K562 (cell line): ENCODE data around the gene HOXC10. TPM values are rescaled to one million over a fixed set of nuclear protein-coding genes. Genes with fewer than 3 reads are reported as not detected.

Experiments
- EP300 ChIP-seq: IDR thresholded peaks from 2 replicates; pipeline ENCODE4 v1.6.1; 2012; ENCODE audit warnings: low read length, improper control_type of control experiment
- HIVEP1 ChIP-seq: fragments of 250-450 bp; sonication (Bioruptor Pico); IDR thresholded peaks from 2 replicates; pipeline ENCODE4 v1.4.0; 2020; ENCODE audit warnings: mild to moderate bottlenecking
- JUN ChIP-seq, 2 experiments: sonication (generic) in 1 of 2; formaldehyde crosslinking in 1 of 2; IDR thresholded peaks; 2 replicates each; pipeline versions ENCODE4 v1.6.1 to v1.8.0; 2012 to 2022; ENCODE audit warnings: borderline replicate concordance in 2 of 2, mild to moderate bottlenecking in 2 of 2, improper control_type of control experiment in 1 of 2, low read depth in 1 of 2, low read length in 1 of 2, missing genetic modification reagents in 1 of 2
- JUND ChIP-seq, 2 experiments: IDR thresholded peaks; 2 replicates in 1 of 2; 3 replicates in 1 of 2; pipeline ENCODE4 v1.6.1; 2011; ENCODE audit warnings: borderline replicate concordance in 2 of 2, low read depth in 2 of 2, low read length in 2 of 2, improper control_type of control experiment in 1 of 2, missing biosample characterization in 1 of 2, missing genetic modification characterization in 1 of 2, missing genetic modification reagents in 1 of 2
- L3MBTL2 ChIP-seq: fragments of 450-650 bp; IDR thresholded peaks from 2 replicates; pipeline ENCODE4 v1.6.1; 2016; ENCODE audit warnings: mild to moderate bottlenecking, moderate library complexity
- NR2C2 ChIP-seq, 2 experiments: fragments of 200-800 bp in 1 of 2; sonication (Bioruptor generic) in 1 of 2; sonication (generic) in 1 of 2; formaldehyde crosslinking in 1 of 2; IDR thresholded peaks; 2 replicates each; pipeline versions ENCODE4 v1.6.1 to v1.8.0; 2016 to 2022; ENCODE audit warnings: mild to moderate bottlenecking in 1 of 2, missing compliant biosample characterization in 1 of 2, missing genetic modification characterization in 1 of 2, missing genetic modification reagents in 1 of 2
- RAD51 ChIP-seq: fragments of 450-650 bp; IDR thresholded peaks from 2 replicates; pipeline ENCODE4 v1.7.1; 2016; ENCODE audit warnings: low read depth, mild to moderate bottlenecking, borderline replicate concordance
- STAG1 ChIP-seq: sonication (generic); formaldehyde crosslinking; IDR thresholded peaks from 2 replicates; pipeline ENCODE4 v1.5.0; 2020; ENCODE audit warnings: missing genetic modification reagents, borderline replicate concordance
- TBL1XR1 ChIP-seq, 2 experiments: IDR thresholded peaks; 2 replicates each; pipeline ENCODE4 v1.6.1; 2012; ENCODE audit warnings: improper control_type of control experiment in 2 of 2, low read length in 2 of 2, mild to moderate bottlenecking in 1 of 2
- YY1 ChIP-seq, 3 experiments: IDR thresholded peaks; 2 replicates each; pipeline ENCODE4 v1.6.1; 2011; ENCODE audit warnings: low read length in 2 of 3, mild to moderate bottlenecking in 2 of 3, moderate library complexity in 2 of 3, borderline replicate concordance in 1 of 3, control low read depth in 1 of 3, low read depth in 1 of 3; ENCODE audit not compliant: insufficient read depth in 3 of 3, insufficient replicate concordance in 2 of 3, control insufficient read depth in 1 of 3, insufficient read length in 1 of 3; ENCODE audit errors: extremely low read depth in 1 of 3
- polyA plus RNA-seq, 8 experiments: library from polyadenylated mRNA; depleted of rRNA in 4 of 8; stranded (reverse) in 5 of 8; unstranded in 3 of 8; fragments of >200 nt; fragmentation: Nextera tagmentation in 2 of 8; fragmentation: Illumina TruSeq in 1 of 8; extraction: Ambion mirVana in 2 of 8; extraction: Trizol in 1 of 8; gene quantifications; 2 replicates each; pipeline versions ENCODE4 v1.2.1 to v1.2.3, GENCODE V29; 2011 to 2014; ENCODE audit warnings: inconsistent platforms in 1 of 8, missing spikeins in 1 of 8
- total RNA-seq, 7 experiments: library from RNA; depleted of rRNA in 6 of 7; stranded (reverse); fragments of >200 nt in 6 of 7; fragmentation: Illumina TruSeq in 2 of 7; extraction: Trizol in 2 of 7; gene quantifications; 2 replicates each; pipeline versions ENCODE4 v1.2.1 to v1.2.3, GENCODE V29; 2011 to 2021; ENCODE audit warnings: low replicate concordance in 1 of 7
- TF ChIP-seq, protein P1 (sequence below): sonication (generic); formaldehyde crosslinking; IDR thresholded peaks from 2 replicates; pipeline ENCODE4 v1.8.0; 2022; ENCODE audit warnings: mild to moderate bottlenecking, missing genetic modification reagents
- TF ChIP-seq, protein P2 (sequence below), 2 experiments: fragments of 450-650 bp in 1 of 2; IDR thresholded peaks; 2 replicates each; pipeline ENCODE4 v1.6.1; 2011 to 2017; ENCODE audit warnings: low read depth in 2 of 2, antibody characterized with exemption in 1 of 2, borderline replicate concordance in 1 of 2, low read length in 1 of 2, mild to moderate bottlenecking in 1 of 2, mixed read lengths in 1 of 2; ENCODE audit not compliant: control insufficient read depth in 1 of 2

HOXC10 gene
- total and polyA plus RNA-seq, 9 of the 15 experiments (the other 6 are each of a cell fraction or from before 2014, with no cell fraction given): 0.13 to 0.77 (median 0.35) TPM; not detected in 2

- TF ChIP-seq, protein P1, sequence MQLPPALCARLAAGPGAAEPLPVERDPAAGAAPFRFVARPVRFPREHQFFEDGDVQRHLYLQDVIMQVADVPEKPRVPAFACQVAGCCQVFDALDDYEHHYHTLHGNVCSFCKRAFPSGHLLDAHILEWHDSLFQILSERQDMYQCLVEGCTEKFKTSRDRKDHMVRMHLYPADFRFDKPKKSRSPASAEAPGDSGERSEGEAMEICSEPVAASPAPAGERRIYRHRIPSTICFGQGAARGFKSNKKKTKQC (CRISPR knock-in tag): no peak
- peak; percentile 92 for TF ChIP-seq NR2C2 (CRISPR knock-in tag; IDR thresholded peaks at IDR 0.05)
- TF ChIP-seq NR2C2 (tag; IDR thresholded peaks at IDR 0.05): peak; percentile 94
- TF ChIP-seq, protein P2, sequence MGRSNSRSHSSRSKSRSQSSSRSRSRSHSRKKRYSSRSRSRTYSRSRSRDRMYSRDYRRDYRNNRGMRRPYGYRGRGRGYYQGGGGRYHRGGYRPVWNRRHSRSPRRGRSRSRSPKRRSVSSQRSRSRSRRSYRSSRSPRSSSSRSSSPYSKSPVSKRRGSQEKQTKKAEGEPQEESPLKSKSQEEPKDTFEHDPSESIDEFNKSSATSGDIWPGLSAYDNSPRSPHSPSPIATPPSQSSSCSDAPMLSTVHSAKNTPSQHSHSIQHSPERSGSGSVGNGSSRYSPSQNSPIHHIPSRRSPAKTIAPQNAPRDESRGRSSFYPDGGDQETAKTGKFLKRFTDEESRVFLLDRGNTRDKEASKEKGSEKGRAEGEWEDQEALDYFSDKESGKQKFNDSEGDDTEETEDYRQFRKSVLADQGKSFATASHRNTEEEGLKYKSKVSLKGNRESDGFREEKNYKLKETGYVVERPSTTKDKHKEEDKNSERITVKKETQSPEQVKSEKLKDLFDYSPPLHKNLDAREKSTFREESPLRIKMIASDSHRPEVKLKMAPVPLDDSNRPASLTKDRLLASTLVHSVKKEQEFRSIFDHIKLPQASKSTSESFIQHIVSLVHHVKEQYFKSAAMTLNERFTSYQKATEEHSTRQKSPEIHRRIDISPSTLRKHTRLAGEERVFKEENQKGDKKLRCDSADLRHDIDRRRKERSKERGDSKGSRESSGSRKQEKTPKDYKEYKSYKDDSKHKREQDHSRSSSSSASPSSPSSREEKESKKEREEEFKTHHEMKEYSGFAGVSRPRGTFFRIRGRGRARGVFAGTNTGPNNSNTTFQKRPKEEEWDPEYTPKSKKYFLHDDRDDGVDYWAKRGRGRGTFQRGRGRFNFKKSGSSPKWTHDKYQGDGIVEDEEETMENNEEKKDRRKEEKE (IDR thresholded peaks at IDR 0.05; ENCODE audit: borderline replicate concordance in 1 of 2, control insufficient read depth in 1 of 2, low read depth in 2 of 2, low read length in 1 of 2): no peak
- peak in 1 of 2 experiments; percentile 53; a peak in 1 of 4 replicates for TF ChIP-seq TBL1XR1 (IDR thresholded peaks at IDR 0.05; ENCODE audit: low read length in 2 of 2)
- peak; percentile 97 for TF ChIP-seq JUND (IDR thresholded peaks at IDR 0.05; ENCODE audit: borderline replicate concordance, low read depth, low read length)
- TF ChIP-seq JUND (tag; IDR thresholded peaks at IDR 0.05; ENCODE audit: borderline replicate concordance, low read depth, low read length): peak; percentile 92; the same call in 1 of the 3 replicates
- TF ChIP-seq HIVEP1 (CRISPR knock-in tag): no peak
- peak; percentile 42; the same call in 1 of the 2 replicates for TF ChIP-seq L3MBTL2
- peak; percentile 64 for TF ChIP-seq RAD51
- TF ChIP-seq STAG1: peak; percentile 71; the same call in 1 of the 2 replicates
- peak; percentile 92 for TF ChIP-seq JUN (IDR thresholded peaks at IDR 0.05; ENCODE audit: borderline replicate concordance, low read depth, low read length)
- no peak for TF ChIP-seq JUN (CRISPR knock-in tag; IDR thresholded peaks at IDR 0.05; ENCODE audit: borderline replicate concordance)
- peak in 1 of 3 experiments; percentile 37 for TF ChIP-seq YY1 (IDR thresholded peaks at IDR 0.05; ENCODE audit: borderline replicate concordance in 1 of 3, control insufficient read depth in 1 of 3, extremely low read depth in 1 of 3, insufficient read depth in 3 of 3, insufficient read length in 1 of 3, insufficient replicate concordance in 2 of 3, low read depth in 1 of 3, low read length in 2 of 3)
- 0 out of 2 replicates have a peak, but pooled peaks have one; percentile 17 for TF ChIP-seq EP300
These were observed at the start of gene HOXC10 (continued) for GRCh38 chr12:53984901-53985691.
